ENCODE measurements around the gene TMEM117. TPM values are rescaled to one million over a fixed set of nuclear protein-coding genes. Genes with fewer than 3 reads are reported as not detected.
"Not testable (repeated sequence)": the region's sequence is repeated elsewhere in the genome, so short reads cannot be mapped to it uniquely, and the experiment has no call there.

TMEM117 gene
- total RNA-seq, 1 experiment from 2014 or later = 2.3 TPM

- DNase-seq (ENCODE audit: low read depth) = no peak
Observed at GRCh38 chr12:44099486-44099885, 263.6 kb downstream of the TMEM117 start.

- no peak for DNase-seq (ENCODE audit: low read depth)
Observed at GRCh38 chr12:44100264-44100663, 264.4 kb downstream of the TMEM117 start.

- DNase-seq (ENCODE audit: low read depth) = no peak
Observed at GRCh38 chr12:44101475-44101874, 265.6 kb downstream of the TMEM117 start.

GRCh38 chr12:44114906-44115305, 279.0 kb downstream of the TMEM117 start:
- no peak for DNase-seq (ENCODE audit: low read depth)

GRCh38 chr12:44117337-44117736, 281.5 kb downstream of the TMEM117 start:
- DNase-seq (ENCODE audit: low read depth) = no peak

- no peak for DNase-seq (ENCODE audit: low read depth)
Observed at GRCh38 chr12:44118946-44119345, 283.1 kb downstream of the TMEM117 start.

GRCh38 chr12:44126806-44127205, 290.9 kb downstream of the TMEM117 start:
- no peak for DNase-seq (ENCODE audit: low read depth)

GRCh38 chr12:44127966-44128710, 292.3 kb downstream of the TMEM117 start:
- DNase-seq (ENCODE audit: low read depth) = no peak

GRCh38 chr12:44143175-44143574, 307.3 kb downstream of the TMEM117 start:
- no peak for DNase-seq (ENCODE audit: low read depth)

- no peak for DNase-seq (ENCODE audit: low read depth)
Observed at GRCh38 chr12:44148936-44149335, 313.1 kb downstream of the TMEM117 start.

GRCh38 chr12:44154128-44154527, 318.2 kb downstream of the TMEM117 start:
- no peak for DNase-seq (ENCODE audit: low read depth)

GRCh38 chr12:44155358-44155757, 319.5 kb downstream of the TMEM117 start:
- no peak for DNase-seq (ENCODE audit: low read depth)

GRCh38 chr12:44157359-44157758, 321.5 kb downstream of the TMEM117 start:
- DNase-seq (ENCODE audit: low read depth) = no peak

GRCh38 chr12:44158746-44159145, 322.9 kb downstream of the TMEM117 start:
- no peak for DNase-seq (ENCODE audit: low read depth)

- no peak for DNase-seq (ENCODE audit: low read depth)
Observed at GRCh38 chr12:44159216-44159615, 323.3 kb downstream of the TMEM117 start.

- no peak for DNase-seq (ENCODE audit: low read depth)
Observed at GRCh38 chr12:44159862-44160261, 324.0 kb downstream of the TMEM117 start.

- no peak for DNase-seq (ENCODE audit: low read depth)
Observed at GRCh38 chr12:44162961-44163360, 327.1 kb downstream of the TMEM117 start.

GRCh38 chr12:44174053-44174452, 338.2 kb downstream of the TMEM117 start:
- DNase-seq (ENCODE audit: low read depth) = no peak

- DNase-seq (ENCODE audit: low read depth) = no peak
Observed at GRCh38 chr12:44184499-44185206, 348.8 kb downstream of the TMEM117 start.

- DNase-seq (ENCODE audit: low read depth) = no peak
Observed at GRCh38 chr12:44193281-44193680, 357.4 kb downstream of the TMEM117 start.

GRCh38 chr12:44195719-44196118, 359.8 kb downstream of the TMEM117 start:
- not testable (repeated sequence) for DNase-seq (ENCODE audit: low read depth)

GRCh38 chr12:44206045-44206444, 370.2 kb downstream of the TMEM117 start:
- no peak for DNase-seq (ENCODE audit: low read depth)

GRCh38 chr12:44217146-44217883, 381.4 kb downstream of the TMEM117 start:
- no peak for DNase-seq (ENCODE audit: low read depth)

Data from Daoy (cell line).